Lower lobe of right lung (tissue), 2 donors: ENCODE data around the gene UBL5. TPM values are rescaled to one million over a fixed set of nuclear protein-coding genes. Genes with fewer than 3 reads are reported as not detected.

Experiments
- ATAC-seq, 2 donors: fragments of 200-7000 bp; cut with Tn5 transposase; one replicate each; pipeline ENCODE4 v1.9.1; 2020 to 2022; ENCODE audit warnings: mild to moderate bottlenecking in 2 of 2, moderate library complexity in 2 of 2
- DNase-seq: peaks from one replicate; pipeline ENCODE4 v3.0.0-alpha.2; 2020
- H3K27ac ChIP-seq: fragments of 200-600 bp; one replicate; pipeline ENCODE4 v1.8.0; 2022
- H3K27me3 ChIP-seq: fragments of 200-600 bp; one replicate; pipeline ENCODE4 v1.8.0; 2022; ENCODE audit warnings: low read depth
- H3K36me3 ChIP-seq: fragments of 200-600 bp; one replicate; pipeline ENCODE4 v1.8.0; 2022; ENCODE audit warnings: mild to moderate bottlenecking
- H3K4me1 ChIP-seq: fragments of 200-600 bp; one replicate; pipeline ENCODE4 v1.8.0; 2022
- H3K4me3 ChIP-seq: fragments of 200-600 bp; one replicate; pipeline ENCODE4 v1.8.0; 2022; ENCODE audit warnings: mild to moderate bottlenecking
- H3K9me3 ChIP-seq: fragments of 200-600 bp; one replicate; pipeline ENCODE4 v1.8.0; 2022
- intact Hi-C: fragments of 100-400 bp; cut with DNase I; formaldehyde crosslinking; loops from one replicate; pipeline ENCODE4 v1.11.0; 2022
- total RNA-seq: library from RNA; stranded (reverse); fragmentation: NEBNext Ultra II Directional; extraction: Animal tissue kit (Norgen Biotek cat#: 25700); gene quantifications from one replicate; pipeline ENCODE4 v1.2.1, GENCODE V29; 2021
- TF ChIP-seq, protein P1 (sequence below): fragments of 200-600 bp; IDR thresholded peaks from one replicate; pipeline ENCODE4 v1.8.0; 2022; ENCODE audit warnings: antibody characterized with exemption, mild to moderate bottlenecking
- donor health status: DM: no; HTN: yes; CAD: no; lungs with severe emphysema.

Gene UBL5
- total RNA-seq, 1 donor from 2014 or later, result 241 TPM

DNA sequence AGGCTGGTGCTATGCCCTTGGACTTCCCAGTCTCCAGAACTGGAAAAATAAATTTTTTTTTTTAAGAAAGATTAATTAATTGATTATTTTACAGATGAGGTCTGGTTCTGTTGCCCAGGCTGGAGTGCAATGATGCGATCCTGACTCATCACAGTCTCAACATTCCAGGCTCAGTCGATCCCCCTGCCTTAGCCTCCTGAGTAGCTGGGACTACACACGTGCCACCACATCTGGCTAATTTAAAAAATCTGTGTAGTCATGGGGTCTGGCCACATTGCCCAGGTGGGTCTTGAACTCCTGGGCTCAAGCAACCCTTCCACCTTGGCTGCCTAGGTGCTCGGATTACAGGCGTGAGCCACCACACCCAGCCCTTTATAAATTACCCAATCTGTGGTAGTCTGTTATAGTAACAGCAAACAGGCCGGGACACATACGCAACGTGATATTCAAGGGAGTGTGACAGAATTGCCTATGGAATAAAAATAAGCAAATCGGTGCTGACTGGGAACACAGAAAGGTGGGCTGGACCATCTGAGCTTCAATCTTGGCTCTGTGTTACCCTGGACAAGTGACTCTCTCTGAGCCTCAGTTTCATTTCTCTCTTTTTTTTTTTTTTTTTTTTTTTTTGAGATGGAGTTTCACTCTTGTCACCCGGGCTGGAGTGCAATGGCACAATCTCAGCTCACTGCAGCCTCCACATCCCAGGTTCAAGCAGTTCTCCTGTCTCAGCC lies 50.2 kb downstream of the UBL5 start:
- Histone ChIP-seq H3K27ac (no peak overlapping the region), H3K4me3 (no peak overlapping the region), H3K9me3 (no peaks in the 10 kb centered on the region), H3K4me1 (no peaks in the 10 kb centered on the region), H3K27me3 (no peaks in the 10 kb centered on the region), H3K36me3 (no peaks in the 10 kb centered on the region)
- TF ChIP-seq, protein P1, sequence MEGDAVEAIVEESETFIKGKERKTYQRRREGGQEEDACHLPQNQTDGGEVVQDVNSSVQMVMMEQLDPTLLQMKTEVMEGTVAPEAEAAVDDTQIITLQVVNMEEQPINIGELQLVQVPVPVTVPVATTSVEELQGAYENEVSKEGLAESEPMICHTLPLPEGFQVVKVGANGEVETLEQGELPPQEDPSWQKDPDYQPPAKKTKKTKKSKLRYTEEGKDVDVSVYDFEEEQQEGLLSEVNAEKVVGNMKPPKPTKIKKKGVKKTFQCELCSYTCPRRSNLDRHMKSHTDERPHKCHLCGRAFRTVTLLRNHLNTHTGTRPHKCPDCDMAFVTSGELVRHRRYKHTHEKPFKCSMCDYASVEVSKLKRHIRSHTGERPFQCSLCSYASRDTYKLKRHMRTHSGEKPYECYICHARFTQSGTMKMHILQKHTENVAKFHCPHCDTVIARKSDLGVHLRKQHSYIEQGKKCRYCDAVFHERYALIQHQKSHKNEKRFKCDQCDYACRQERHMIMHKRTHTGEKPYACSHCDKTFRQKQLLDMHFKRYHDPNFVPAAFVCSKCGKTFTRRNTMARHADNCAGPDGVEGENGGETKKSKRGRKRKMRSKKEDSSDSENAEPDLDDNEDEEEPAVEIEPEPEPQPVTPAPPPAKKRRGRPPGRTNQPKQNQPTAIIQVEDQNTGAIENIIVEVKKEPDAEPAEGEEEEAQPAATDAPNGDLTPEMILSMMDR, result no peak
- intact Hi-C loops, result no loop called here
- DNase-seq (no peak), ATAC-seq (no peak)

DNA sequence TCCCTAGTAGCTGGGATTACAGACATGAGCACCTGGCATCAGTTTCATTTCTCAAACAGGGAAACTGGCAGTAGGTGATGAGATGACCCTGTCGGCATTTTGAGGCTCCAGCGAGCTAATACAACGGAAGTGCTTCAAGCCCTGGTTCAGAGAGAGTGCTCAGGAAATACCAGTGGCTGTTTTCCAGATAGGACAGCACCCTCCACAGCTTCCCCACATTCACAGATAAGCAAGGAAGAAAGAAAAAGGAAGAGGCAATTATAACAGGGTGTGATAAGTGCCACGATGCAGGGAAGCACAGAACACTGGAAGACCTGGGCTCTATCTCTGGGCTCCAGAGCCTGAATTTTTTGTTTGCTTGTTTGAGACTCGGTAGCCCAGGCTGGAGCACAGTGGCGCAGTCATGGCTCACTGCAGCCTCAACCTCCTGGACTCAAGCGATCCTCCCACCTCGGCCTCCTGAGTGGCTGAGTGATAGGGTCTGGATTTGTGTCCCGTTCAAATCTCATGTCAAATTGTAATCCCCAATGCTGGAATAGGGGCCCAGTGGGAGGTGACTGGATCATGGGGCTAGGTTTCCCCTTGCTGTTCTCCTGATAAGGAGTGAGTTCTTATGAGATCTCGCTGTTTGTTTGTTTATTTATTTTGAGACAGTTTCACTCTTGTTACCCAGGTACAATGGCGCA lies 50.9 kb downstream of the UBL5 start:
- no peak overlapping the region for H3K27ac ChIP-seq
- ATAC-seq (no peak), DNase-seq (no peak)
- intact Hi-C loops, result no loop called here
- TF ChIP-seq, protein P1, result no peak
- no peaks in the 10 kb centered on the region for H3K36me3 ChIP-seq
- no peaks in the 10 kb centered on the region for H3K9me3 ChIP-seq
- H3K4me3 ChIP-seq, result no peak overlapping the region
- H3K27me3 ChIP-seq, result no peaks in the 10 kb centered on the region
- no peaks in the 10 kb centered on the region for H3K4me1 ChIP-seq

Other genes starting within 250 kb of the UBL5 start
- 23.2 TPM for gene ZNF121, start 243.4 kb upstream of the UBL5 start, total RNA-seq
- 38.7 TPM for gene ZNF561, start 206.7 kb upstream of the UBL5 start, total RNA-seq
- 31.8 TPM for gene ZNF562, start 152.8 kb upstream of the UBL5 start, total RNA-seq
- gene ZNF846, start 59.2 kb upstream of the UBL5 start, total RNA-seq, result 14.7 TPM
- 18.6 TPM for gene FBXL12, start 8.8 kb upstream of the UBL5 start, total RNA-seq
- 57.0 TPM for gene PIN1, start 7.4 kb downstream of the UBL5 start, total RNA-seq
- 8.5 TPM for gene OLFM2, start 108.6 kb downstream of the UBL5 start, total RNA-seq
- 8.9 TPM for gene COL5A3, start 182.6 kb downstream of the UBL5 start, total RNA-seq
- gene RDH8, start 185.6 kb downstream of the UBL5 start, total RNA-seq, result not detected